Loucy (cell line): ENCODE results near the gene ALPI.

Experiments
- H2AFZ ChIP-seq: fragments of 200-600 bp; sonication (generic); 2 replicates; pipeline ENCODE4 v1.6.0; 2016; ENCODE audit warnings: antibody characterized with exemption, mild to moderate bottlenecking, low read length, moderate library complexity
- H3F3A ChIP-seq: fragments of 200-600 bp; 2 replicates; pipeline ENCODE4 v1.6.0; 2016; ENCODE audit warnings: antibody characterized with exemption, low read depth, mild to moderate bottlenecking
- H3K27me3 ChIP-seq: fragments of 200-600 bp; sonication (generic); 2 replicates; pipeline ENCODE4 v1.6.1; 2014; ENCODE audit warnings: low read length, mild to moderate bottlenecking; ENCODE audit not compliant: insufficient read depth, poor library complexity, severe bottlenecking
- H3K36me3 ChIP-seq: fragments of 200-600 bp; sonication (generic); 2 replicates; pipeline ENCODE4 v1.6.1; 2016; ENCODE audit warnings: low read length; ENCODE audit not compliant: insufficient read depth
- H3K4me1 ChIP-seq: fragments of 200-600 bp; sonication (generic); 2 replicates; pipeline ENCODE4 v1.5.1; 2014; ENCODE audit warnings: low read length, mild to moderate bottlenecking; ENCODE audit not compliant: insufficient read depth, poor library complexity, severe bottlenecking
- H3K4me2 ChIP-seq: fragments of 200-600 bp; sonication (generic); 2 replicates; pipeline ENCODE4 v1.6.0; 2014; ENCODE audit warnings: antibody characterized with exemption, low read length, low read depth, mild to moderate bottlenecking; ENCODE audit not compliant: poor library complexity, severe bottlenecking
- H3K4me3 ChIP-seq: fragments of 200-600 bp; sonication (generic); 2 replicates; pipeline ENCODE4 v1.5.1; 2014; ENCODE audit warnings: low read length, mild to moderate bottlenecking, mixed read lengths; ENCODE audit not compliant: poor library complexity, severe bottlenecking
- H3K79me2 ChIP-seq: fragments of 200-600 bp; sonication (generic); 2 replicates; pipeline ENCODE4 v1.6.1; 2014; ENCODE audit warnings: low read length; ENCODE audit not compliant: insufficient read depth
- H3K9ac ChIP-seq: fragments of 200-600 bp; sonication (generic); 2 replicates; pipeline ENCODE4 v1.6.0; 2014; ENCODE audit warnings: mild to moderate bottlenecking, low read depth, low read length, moderate library complexity; ENCODE audit not compliant: poor library complexity, severe bottlenecking
- H3K9me2 ChIP-seq: fragments of 200-600 bp; sonication (generic); replicated peaks from 2 replicates; pipeline ENCODE4 v1.6.1; 2016; ENCODE audit warnings: low read depth, low read length, mixed read lengths
- H3K9me3 ChIP-seq: fragments of 200-600 bp; sonication (generic); 2 replicates; pipeline ENCODE4 v1.6.1; 2014; ENCODE audit warnings: mild to moderate bottlenecking, antibody characterized with exemption, low read length, low read depth; ENCODE audit not compliant: insufficient read depth
- H4K20me1 ChIP-seq: fragments of 200-600 bp; sonication (generic); 2 replicates; pipeline ENCODE4 v1.6.0; 2014; ENCODE audit warnings: antibody characterized with exemption, low read length, mild to moderate bottlenecking; ENCODE audit not compliant: insufficient read depth, poor library complexity, severe bottlenecking
- CTCF ChIP-seq: fragments of 200-600 bp; sonication (generic); conservative IDR thresholded peaks from 2 replicates; pipeline ENCODE4 v1.5.1; 2014; ENCODE audit warnings: mild to moderate bottlenecking, antibody characterized with exemption, low read length
- EZH2phosphoT487 ChIP-seq: fragments of 200-600 bp; IDR thresholded peaks from 2 replicates; pipeline ENCODE4 v1.6.1; 2018; ENCODE audit warnings: antibody characterized with exemption, mild to moderate bottlenecking, moderate library complexity, borderline replicate concordance

The ALPI gene

GRCh38 chr2:232485348-232485756 lies 29.4 kb downstream of the ALPI start:
- Histone ChIP-seq H3F3A (no peaks in the 10 kb centered on the region), H4K20me1 (no peaks in the 10 kb centered on the region), H3K4me2 (no peak overlapping the region), H3K27me3 (peaks cover 10% of the 10 kb centered on the region), H2AFZ (no peak overlapping the region), H3K4me3 (no peak overlapping the region), H3K9ac (no peak overlapping the region), H3K9me3 (no peaks in the 10 kb centered on the region), H3K79me2 (no peaks in the 10 kb centered on the region), H3K36me3 (no peaks in the 10 kb centered on the region), H3K9me2 (no peaks in the 10 kb centered on the region), H3K4me1 (no peaks in the 10 kb centered on the region)
- no peak for TF ChIP-seq EZH2phosphoT487
- no peak for TF ChIP-seq CTCF

GRCh38 chr2:232485757-232486557 lies 30.0 kb downstream of the ALPI start:
- peaks cover 10% of the 10 kb centered on the region for H3K27me3 ChIP-seq
- no peaks in the 10 kb centered on the region for H4K20me1 ChIP-seq
- H3K9me3 ChIP-seq: no peaks in the 10 kb centered on the region
- no peak for TF ChIP-seq CTCF
- TF ChIP-seq EZH2phosphoT487: no peak
- no peaks in the 10 kb centered on the region for H3F3A ChIP-seq
- H3K9ac ChIP-seq: no peak overlapping the region
- H3K36me3 ChIP-seq: no peaks in the 10 kb centered on the region
- no peaks in the 10 kb centered on the region for H3K9me2 ChIP-seq
- H3K4me1 ChIP-seq: no peaks in the 10 kb centered on the region
- no peak overlapping the region for H2AFZ ChIP-seq
- no peaks in the 10 kb centered on the region for H3K79me2 ChIP-seq
- no peak overlapping the region for H3K4me3 ChIP-seq
- no peak overlapping the region for H3K4me2 ChIP-seq

- no peaks in the 10 kb centered on the region for H3K36me3 ChIP-seq
- no peak overlapping the region for H3K9ac ChIP-seq
- no peaks in the 10 kb centered on the region for H3F3A ChIP-seq
- no peak overlapping the region for H2AFZ ChIP-seq
- no peaks in the 10 kb centered on the region for H3K4me1 ChIP-seq
- H3K79me2 ChIP-seq: no peaks in the 10 kb centered on the region
- H4K20me1 ChIP-seq: no peaks in the 10 kb centered on the region
- no peaks in the 10 kb centered on the region for H3K9me2 ChIP-seq
- H3K27me3 ChIP-seq: peaks cover 10% of the 10 kb centered on the region
- H3K4me3 ChIP-seq: peak overlapping the region; percentile 52
- no peaks in the 10 kb centered on the region for H3K9me3 ChIP-seq
- TF ChIP-seq CTCF (no peak), EZH2phosphoT487 (no peak)
- H3K4me2 ChIP-seq: peak overlapping the region; percentile 58
Observed at GRCh38 chr2:232486558-232487384, 30.8 kb downstream of the ALPI start.
